SK-N-MC (cell line): ENCODE data around the gene FADS2.

Source experiments
- EZH2 ChIP-seq: fragments of 200-600 bp; sonication (generic); IDR thresholded peaks from one replicate; pipeline ENCODE4 v1.6.1; 2017; ENCODE audit warnings: antibody characterized with exemption
- FOXP2 ChIP-seq: optimal IDR thresholded peaks from 2 replicates; pipeline ENCODE3; 2011; ENCODE audit warnings: mild to moderate bottlenecking, moderate library complexity; ENCODE audit not compliant: insufficient read depth; ENCODE audit errors: extremely low read length, control extremely low read depth
- POLR2AphosphoS5 ChIP-seq: IDR thresholded peaks from 2 replicates; pipeline ENCODE4 v1.6.1; 2012; ENCODE audit warnings: mild to moderate bottlenecking, low read depth, low read length, borderline replicate concordance

- no peak for TF ChIP-seq EZH2
- no peak for TF ChIP-seq FOXP2
- no peak for TF ChIP-seq POLR2AphosphoS5
Measured at GRCh38 chr11:61912991-61913698, 85.0 kb downstream of the FADS2 start.
